Breast epithelium (tissue), 3 donors: ENCODE data around the gene LBP.

Experiments used
- CTCF ChIP-seq, 3 donors: fragments of 450-650 bp; IDR thresholded peaks; one replicate each; pipeline ENCODE4 v1.5.1; 2016 to 2017; ENCODE audit warnings: antibody characterized with exemption in 3 of 3, mild to moderate bottlenecking in 3 of 3, moderate library complexity in 3 of 3
- POLR2A ChIP-seq: fragments of 450-650 bp; IDR thresholded peaks from one replicate; pipeline ENCODE4 v1.6.1; 2016; ENCODE audit warnings: antibody characterized with exemption, mild to moderate bottlenecking, moderate library complexity
- POLR2AphosphoS5 ChIP-seq, 3 donors: sonication (generic); formaldehyde crosslinking; IDR thresholded peaks; one replicate each; pipeline ENCODE4 v1.6.1; 2017; ENCODE audit warnings: antibody characterized with exemption in 3 of 3

GRCh38 chr20:38342713-38343310 lies 3.5 kb upstream of the LBP start:
- TF ChIP-seq POLR2A (no peak), CTCF (IDR thresholded peaks at IDR 0.05) (no peak), POLR2AphosphoS5 (IDR thresholded peaks at IDR 0.05) (no peak)
